ENCODE measurements around the gene RGS17.

Gene RGS17

DNA sequence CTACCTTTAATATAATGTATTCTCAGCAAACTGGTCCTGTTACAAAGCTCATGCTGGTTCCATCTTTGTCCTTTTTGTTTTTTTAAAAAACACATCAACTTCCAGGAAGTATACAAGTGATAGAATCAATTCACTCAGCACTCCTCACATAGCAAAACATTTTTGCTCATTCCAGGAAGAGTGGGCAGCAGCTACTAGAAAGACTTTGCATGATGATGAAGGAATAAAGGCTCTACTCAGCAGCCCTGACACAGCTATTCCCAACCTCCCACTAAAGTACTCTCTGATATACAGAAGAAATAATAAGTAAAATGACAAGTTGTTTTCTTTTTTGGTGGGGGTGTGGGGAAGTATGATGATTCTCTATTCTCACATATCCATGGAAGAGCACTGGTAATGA is 61.2 kb downstream of the RGS17 start:
- Histone ChIP-seq H3K36me3 (replicated peaks; ENCODE audit: low read depth, low read length) (no peaks in the 10 kb centered on the region), H3K4me3 (ENCODE audit: low read length) (no peak overlapping the region), H3K4me1 (ENCODE audit: low read length) (no peaks in the 10 kb centered on the region), H4K20me1 (ENCODE audit: insufficient read depth, low read length) (no peaks in the 10 kb centered on the region), H3K27me3 (ENCODE audit: low read depth, low read length) (no peaks in the 10 kb centered on the region), H3K9me3 (ENCODE audit: insufficient read depth, low read length) (no peaks in the 10 kb centered on the region), H3K4me2 (ENCODE audit: low read length) (no peak overlapping the region), H3K79me2 (ENCODE audit: low read length) (no peaks in the 10 kb centered on the region), H3K9ac (ENCODE audit: low read length) (no peak overlapping the region), H2AFZ (ENCODE audit: low read depth, low read length) (no peak overlapping the region), H3K27ac (ENCODE audit: low read length) (no peak overlapping the region)
- TF ChIP-seq EZH2phosphoT487 (IDR thresholded peaks at IDR 0.05; ENCODE audit: low read depth), result no peak
- TF ChIP-seq, protein P1, sequence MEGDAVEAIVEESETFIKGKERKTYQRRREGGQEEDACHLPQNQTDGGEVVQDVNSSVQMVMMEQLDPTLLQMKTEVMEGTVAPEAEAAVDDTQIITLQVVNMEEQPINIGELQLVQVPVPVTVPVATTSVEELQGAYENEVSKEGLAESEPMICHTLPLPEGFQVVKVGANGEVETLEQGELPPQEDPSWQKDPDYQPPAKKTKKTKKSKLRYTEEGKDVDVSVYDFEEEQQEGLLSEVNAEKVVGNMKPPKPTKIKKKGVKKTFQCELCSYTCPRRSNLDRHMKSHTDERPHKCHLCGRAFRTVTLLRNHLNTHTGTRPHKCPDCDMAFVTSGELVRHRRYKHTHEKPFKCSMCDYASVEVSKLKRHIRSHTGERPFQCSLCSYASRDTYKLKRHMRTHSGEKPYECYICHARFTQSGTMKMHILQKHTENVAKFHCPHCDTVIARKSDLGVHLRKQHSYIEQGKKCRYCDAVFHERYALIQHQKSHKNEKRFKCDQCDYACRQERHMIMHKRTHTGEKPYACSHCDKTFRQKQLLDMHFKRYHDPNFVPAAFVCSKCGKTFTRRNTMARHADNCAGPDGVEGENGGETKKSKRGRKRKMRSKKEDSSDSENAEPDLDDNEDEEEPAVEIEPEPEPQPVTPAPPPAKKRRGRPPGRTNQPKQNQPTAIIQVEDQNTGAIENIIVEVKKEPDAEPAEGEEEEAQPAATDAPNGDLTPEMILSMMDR (IDR thresholded peaks at IDR 0.05; ENCODE audit: low read depth, low read length), result no peak

DNA sequence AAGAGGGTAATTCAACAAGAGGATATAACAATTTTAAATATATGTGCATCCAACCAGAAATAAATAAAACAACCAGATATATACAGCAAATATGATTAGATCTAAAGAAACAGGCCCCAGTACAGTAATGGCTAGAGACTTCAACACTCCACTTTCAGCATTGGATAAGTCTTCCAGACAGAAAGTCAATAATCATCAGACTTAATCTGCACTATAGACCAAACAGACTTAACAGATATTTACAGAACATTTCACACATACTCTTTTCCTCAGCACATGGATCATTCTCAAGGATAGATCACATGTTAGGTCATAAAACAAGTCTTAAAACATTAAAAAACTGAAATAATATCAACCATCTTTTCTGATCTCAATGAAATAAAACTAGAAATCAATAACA is 65.9 kb downstream of the RGS17 start:
- Histone ChIP-seq H3K36me3 (replicated peaks; ENCODE audit: low read depth, low read length) (no peaks in the 10 kb centered on the region), H3K9ac (ENCODE audit: low read length) (no peak overlapping the region), H3K9me3 (ENCODE audit: insufficient read depth, low read length) (no peaks in the 10 kb centered on the region), H3K27me3 (ENCODE audit: low read depth, low read length) (no peaks in the 10 kb centered on the region), H3K4me1 (ENCODE audit: low read length) (no peaks in the 10 kb centered on the region), H2AFZ (ENCODE audit: low read depth, low read length) (no peak overlapping the region), H3K27ac (ENCODE audit: low read length) (no peak overlapping the region), H3K4me2 (ENCODE audit: low read length) (no peak overlapping the region), H4K20me1 (ENCODE audit: insufficient read depth, low read length) (no peaks in the 10 kb centered on the region), H3K4me3 (ENCODE audit: low read length) (no peak overlapping the region), H3K79me2 (ENCODE audit: low read length) (no peaks in the 10 kb centered on the region)
- no peak for TF ChIP-seq EZH2phosphoT487 (IDR thresholded peaks at IDR 0.05; ENCODE audit: low read depth)
- TF ChIP-seq, protein P1 (IDR thresholded peaks at IDR 0.05; ENCODE audit: low read depth, low read length), result no peak

DNA sequence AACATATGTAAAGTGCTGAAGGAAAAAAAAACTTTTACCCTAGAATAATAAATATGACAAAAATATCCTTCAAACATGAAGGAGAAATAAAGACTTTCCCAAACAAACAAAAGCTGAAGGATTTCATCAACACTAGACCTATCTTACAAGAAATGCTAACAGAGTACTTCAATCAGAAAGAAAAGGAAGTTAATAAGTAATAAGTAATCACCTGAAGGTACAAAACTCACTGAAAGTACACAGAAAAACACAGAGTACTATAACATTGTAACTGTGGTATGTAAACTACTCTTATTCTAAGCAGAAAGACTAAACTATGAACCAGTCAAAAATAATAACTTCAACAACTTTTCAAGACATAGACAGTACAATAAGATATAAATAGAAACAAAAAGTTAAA is 67.1 kb downstream of the RGS17 start:
- no peaks in the 10 kb centered on the region for H3K9me3 ChIP-seq (ENCODE audit: insufficient read depth, low read length)
- no peaks in the 10 kb centered on the region for H3K27me3 ChIP-seq (ENCODE audit: low read depth, low read length)
- H3K36me3 ChIP-seq (replicated peaks; ENCODE audit: low read depth, low read length), result no peaks in the 10 kb centered on the region
- no peak overlapping the region for H3K4me3 ChIP-seq (ENCODE audit: low read length)
- H2AFZ ChIP-seq (ENCODE audit: low read depth, low read length), result no peak overlapping the region
- H3K4me1 ChIP-seq (ENCODE audit: low read length), result no peaks in the 10 kb centered on the region
- no peak overlapping the region for H3K9ac ChIP-seq (ENCODE audit: low read length)
- H3K79me2 ChIP-seq (ENCODE audit: low read length), result no peaks in the 10 kb centered on the region
- H3K4me2 ChIP-seq (ENCODE audit: low read length), result no peak overlapping the region
- no peak for TF ChIP-seq EZH2phosphoT487 (IDR thresholded peaks at IDR 0.05; ENCODE audit: low read depth)
- TF ChIP-seq, protein P1 (IDR thresholded peaks at IDR 0.05; ENCODE audit: low read depth, low read length), result no peak
- no peak overlapping the region for H3K27ac ChIP-seq (ENCODE audit: low read length)
- H4K20me1 ChIP-seq (ENCODE audit: insufficient read depth, low read length), result no peaks in the 10 kb centered on the region

DNA sequence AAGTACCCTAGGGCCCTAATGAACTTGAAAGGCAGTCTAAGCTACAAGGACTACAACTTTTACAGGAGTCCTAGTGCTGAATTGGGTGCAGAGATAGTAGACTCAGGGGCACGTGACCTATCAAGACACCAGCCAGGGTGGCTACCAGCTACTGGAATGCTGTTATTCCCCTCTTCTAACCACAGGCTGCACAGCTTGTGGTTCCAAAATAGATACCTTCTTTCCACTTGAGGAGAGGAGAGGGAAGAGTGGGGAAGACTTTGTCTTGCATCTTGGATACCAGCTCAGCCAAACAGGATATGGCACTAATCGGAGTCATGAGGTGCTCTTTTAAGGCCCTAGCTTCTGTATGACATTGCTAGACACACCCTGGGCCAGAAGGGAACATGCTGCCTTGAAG is 68.6 kb downstream of the RGS17 start:
- no peaks in the 10 kb centered on the region for H3K4me1 ChIP-seq (ENCODE audit: low read length)
- H3K9me3 ChIP-seq (ENCODE audit: insufficient read depth, low read length), result no peaks in the 10 kb centered on the region
- no peak overlapping the region for H3K4me3 ChIP-seq (ENCODE audit: low read length)
- H3K79me2 ChIP-seq (ENCODE audit: low read length), result no peaks in the 10 kb centered on the region
- TF ChIP-seq, protein P1 (IDR thresholded peaks at IDR 0.05; ENCODE audit: low read depth, low read length), result no peak
- no peak for TF ChIP-seq EZH2phosphoT487 (IDR thresholded peaks at IDR 0.05; ENCODE audit: low read depth)
- H2AFZ ChIP-seq (ENCODE audit: low read depth, low read length), result no peak overlapping the region
- no peaks in the 10 kb centered on the region for H4K20me1 ChIP-seq (ENCODE audit: insufficient read depth, low read length)
- no peaks in the 10 kb centered on the region for H3K27me3 ChIP-seq (ENCODE audit: low read depth, low read length)
- H3K9ac ChIP-seq (ENCODE audit: low read length), result no peak overlapping the region
- no peak overlapping the region for H3K4me2 ChIP-seq (ENCODE audit: low read length)
- no peaks in the 10 kb centered on the region for H3K36me3 ChIP-seq (replicated peaks; ENCODE audit: low read depth, low read length)
- no peak overlapping the region for H3K27ac ChIP-seq (ENCODE audit: low read length)
